HCT116 (cell line): ENCODE results near the gene KIF14.

Source experiments
- CTCF ChIP-seq, 3 experiments: fragments of 200-600 bp in 1 of 3; sonication (generic) in 1 of 3; IDR thresholded peaks in 2 of 3; conservative IDR thresholded peaks in 1 of 3; 2 replicates each; pipeline ENCODE4 v1.5.1; 2012 to 2017; ENCODE audit warnings: low read depth in 2 of 3, low read length in 2 of 3, antibody characterized with exemption in 1 of 3, borderline replicate concordance in 1 of 3, control low read depth in 1 of 3, mild to moderate bottlenecking in 1 of 3, mixed read lengths in 1 of 3, mixed run types in 1 of 3, moderate library complexity in 1 of 3; ENCODE audit not compliant: insufficient read depth in 1 of 3
- EZH2 ChIP-seq: fragments of 200-600 bp; sonication (generic); IDR thresholded peaks from 2 replicates; pipeline ENCODE4 v1.6.1; 2017; ENCODE audit warnings: antibody characterized with exemption, mixed run types
- EZH2phosphoT487 ChIP-seq: fragments of 200-600 bp; IDR thresholded peaks from 2 replicates; pipeline ENCODE4 v1.6.1; 2018; ENCODE audit warnings: antibody characterized with exemption, borderline replicate concordance
- POLR2A ChIP-seq: IDR thresholded peaks from 2 replicates; pipeline ENCODE4 v1.7.0; 2011; ENCODE audit warnings: borderline replicate concordance; ENCODE audit not compliant: insufficient read depth, insufficient read length; ENCODE audit errors: extremely low read depth
- POLR2AphosphoS5 ChIP-seq: IDR thresholded peaks from 2 replicates; pipeline ENCODE4 v1.6.1; 2011; ENCODE audit warnings: mild to moderate bottlenecking, low read depth, low read length, moderate library complexity

DNA sequence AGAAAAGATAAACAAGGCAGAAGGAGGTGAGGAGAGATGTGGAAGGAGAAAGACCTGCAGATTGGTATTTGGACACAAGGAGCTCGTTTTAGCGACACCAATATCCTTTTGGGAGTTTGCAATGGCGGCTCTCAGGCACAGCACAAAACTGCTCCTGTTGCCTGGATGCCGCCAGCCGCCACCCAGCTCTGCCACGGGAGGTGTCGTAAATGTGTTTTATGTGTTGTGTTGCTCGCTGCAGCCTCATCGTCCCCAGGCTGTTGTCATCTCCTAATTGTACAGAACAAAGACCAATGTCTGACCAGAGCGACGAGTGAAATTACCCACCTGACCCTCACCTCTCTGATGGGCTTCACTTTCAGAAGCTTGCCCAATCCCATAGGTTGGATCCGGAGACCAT lies 114.1 kb downstream of the KIF14 start:
- no peak for TF ChIP-seq EZH2
- no peak for TF ChIP-seq POLR2A
- no peak for TF ChIP-seq EZH2phosphoT487
- no peak for TF ChIP-seq CTCF (IDR thresholded peaks at IDR 0.05 in 2 of 3, conservative IDR thresholded peaks at IDR 0.05 in 1 of 3; ENCODE audit: borderline replicate concordance in 1 of 3, insufficient read depth in 1 of 3, low read depth in 2 of 3, low read length in 2 of 3)
- no peak for TF ChIP-seq POLR2AphosphoS5
